Activated naive CD4-positive, alpha-beta T cell treated with anti-CD3 and anti-CD28 coated beads, Interleukin-2, amount 10 ng/mL, durations not matched to agents 7 days and 5 days (primary cell): ENCODE results near the gene RBM4B.

Experiments used
- CTCF ChIA-PET: fragments of 350-600 bp; sonication (Branson Sonifier 250); formaldehyde crosslinking; loops from one replicate; lab custom pipeline; 2021; ENCODE audit warnings: antibody characterized with exemption; lab: Charles Lee
- DNase-seq: peaks from one replicate; pipeline ENCODE4 v3.0.0-alpha.2; 2020
- H3K27ac Mint-ChIP-seq: one replicate; pipeline ENCODE4 v1.8.0; 2021; ENCODE audit warnings: mild to moderate bottlenecking, moderate library complexity, mixed read lengths
- H3K27me3 Mint-ChIP-seq: one replicate; pipeline ENCODE4 v1.8.0; 2021; ENCODE audit warnings: mild to moderate bottlenecking, mixed read lengths
- H3K36me3 Mint-ChIP-seq: one replicate; pipeline ENCODE4 v1.8.0; 2021; ENCODE audit warnings: mixed read lengths
- H3K4me1 Mint-ChIP-seq: one replicate; pipeline ENCODE4 v1.8.0; 2021; ENCODE audit warnings: mixed read lengths
- H3K4me3 Mint-ChIP-seq: one replicate; pipeline ENCODE4 v1.8.0; 2021; ENCODE audit warnings: mild to moderate bottlenecking, moderate library complexity, mixed read lengths
- H3K9me3 Mint-ChIP-seq: one replicate; pipeline ENCODE4 v1.8.0; 2021; ENCODE audit warnings: mixed read lengths

Gene RBM4B

DNA sequence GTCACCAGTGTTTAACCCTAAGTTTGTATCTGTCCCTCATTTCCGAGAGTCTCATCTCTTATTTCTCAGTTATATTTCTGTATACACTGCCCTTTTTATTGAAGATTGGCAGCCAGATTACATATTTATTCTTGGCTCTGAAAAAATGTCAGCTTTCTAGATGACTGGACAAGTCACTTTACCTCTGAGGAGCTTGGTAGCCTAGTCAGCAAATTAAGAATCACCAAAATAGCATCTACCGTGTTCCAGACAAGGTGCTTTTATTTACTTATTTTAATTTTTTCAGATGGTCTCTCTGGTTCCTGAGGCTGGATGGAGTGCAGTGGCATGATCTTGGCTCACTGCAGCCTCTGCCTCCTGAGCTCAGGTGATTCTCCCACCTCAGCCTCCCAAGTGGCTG lies 44.7 kb downstream of the RBM4B start:
- Mint-ChIP-seq H3K27ac (no peak overlapping the region), H3K4me3 (no peak overlapping the region), H3K9me3 (no peaks in the 10 kb centered on the region), H3K36me3 (peaks cover 51% of the 10 kb centered on the region), H3K4me1 (peaks cover 34% of the 10 kb centered on the region), H3K27me3 (no peaks in the 10 kb centered on the region)
- DNase-seq = no peak
- CTCF ChIA-PET = interaction anchor here (1.1 kb wide), 1 partner anchor 24 kb away, joined by 3 read pairs; no protein-coding TSS in a partner anchor

DNA sequence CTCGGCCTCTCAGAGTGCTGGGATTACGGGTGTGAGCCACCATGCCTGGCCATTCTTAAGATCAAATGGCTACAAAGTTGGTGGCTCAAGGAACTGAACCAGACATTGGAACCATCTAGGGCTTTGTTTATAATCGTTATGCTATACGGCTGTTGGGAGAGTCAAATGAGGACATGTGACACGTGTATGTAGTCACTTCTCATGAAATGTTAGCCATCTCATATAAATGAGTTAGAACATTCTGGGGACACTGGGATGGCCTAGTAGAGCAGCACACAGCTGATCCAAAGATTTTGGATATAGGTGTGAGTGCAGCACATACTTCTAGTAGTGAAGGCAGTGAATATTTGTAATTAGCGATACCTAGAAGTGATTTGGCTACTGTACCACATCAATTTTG lies 45.8 kb downstream of the RBM4B start:
- CTCF ChIA-PET = no interaction called here
- no peak overlapping the region for H3K27ac Mint-ChIP-seq
- no peak for DNase-seq
- no peaks in the 10 kb centered on the region for H3K27me3 Mint-ChIP-seq
- H3K36me3 Mint-ChIP-seq = peaks cover 54% of the 10 kb centered on the region
- peaks cover 24% of the 10 kb centered on the region for H3K4me1 Mint-ChIP-seq
- H3K4me3 Mint-ChIP-seq = no peak overlapping the region
- no peaks in the 10 kb centered on the region for H3K9me3 Mint-ChIP-seq

DNA sequence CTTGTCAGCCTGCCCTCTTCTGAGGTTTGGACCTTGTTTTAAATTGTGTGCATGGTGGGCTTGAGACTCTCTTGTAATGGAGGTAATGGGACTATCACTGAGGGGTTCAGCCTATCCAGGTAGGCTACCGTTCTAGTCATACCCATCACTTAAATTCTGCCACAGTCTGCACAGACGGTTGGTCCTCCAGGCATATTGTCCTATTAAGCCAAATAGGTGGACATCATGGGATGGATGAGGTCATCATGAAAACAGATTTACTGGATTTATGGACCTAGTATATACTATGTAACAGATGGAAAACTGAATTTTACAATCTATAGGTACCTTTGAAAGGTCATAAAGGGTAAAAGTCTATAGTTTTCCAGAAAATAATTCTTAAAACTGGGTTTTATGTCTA lies 48.3 kb downstream of the RBM4B start:
- Mint-ChIP-seq H3K36me3 (peaks cover 69% of the 10 kb centered on the region), H3K4me3 (no peak overlapping the region), H3K9me3 (no peaks in the 10 kb centered on the region), H3K27me3 (no peaks in the 10 kb centered on the region), H3K4me1 (peaks cover 17% of the 10 kb centered on the region), H3K27ac (no peak overlapping the region)
- no peak for DNase-seq
- CTCF ChIA-PET = interaction anchor here (0.9 kb wide), 1 partner anchor 9 kb away, joined by 5 read pairs; the partner anchor contains the start of gene RBM4

DNA sequence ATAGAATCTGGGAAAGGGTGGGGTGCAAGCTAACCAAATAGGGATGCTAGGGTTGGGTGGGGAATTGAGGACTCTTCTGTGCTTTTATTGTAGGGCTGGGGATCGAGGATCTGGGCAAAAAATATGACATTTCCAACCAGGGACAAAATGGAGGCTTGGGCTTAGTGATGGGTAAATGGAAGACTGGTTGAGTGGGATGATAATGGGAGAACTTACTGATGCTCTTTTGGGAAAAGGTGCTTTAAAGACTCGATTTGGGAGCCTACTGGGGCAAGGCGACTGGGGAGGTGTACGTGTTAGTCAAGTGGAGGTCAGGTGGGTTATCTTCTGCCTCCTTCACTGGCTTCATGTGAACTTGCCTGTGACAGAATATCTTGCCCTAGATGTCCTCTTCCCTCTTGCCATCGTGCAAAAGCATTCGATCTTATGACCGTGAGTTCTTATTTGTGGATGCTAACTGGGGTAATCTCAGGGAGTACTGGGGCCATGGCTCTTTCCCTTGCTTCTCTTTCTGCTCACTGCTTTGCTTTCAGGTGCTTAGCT lies 49.6 kb downstream of the RBM4B start:
- Mint-ChIP-seq H3K4me1 (peaks cover 27% of the 10 kb centered on the region), H3K27me3 (no peaks in the 10 kb centered on the region), H3K27ac (no peak overlapping the region), H3K4me3 (no peak overlapping the region), H3K36me3 (peaks cover 76% of the 10 kb centered on the region), H3K9me3 (no peaks in the 10 kb centered on the region)
- DNase-seq = no peak
- CTCF ChIA-PET = interaction anchor here (0.9 to 1.7 kb wide), 2 partner anchors 10 kb away, joined by 5 to 6 read pairs; partner anchors contain the start of gene RBM4

DNA sequence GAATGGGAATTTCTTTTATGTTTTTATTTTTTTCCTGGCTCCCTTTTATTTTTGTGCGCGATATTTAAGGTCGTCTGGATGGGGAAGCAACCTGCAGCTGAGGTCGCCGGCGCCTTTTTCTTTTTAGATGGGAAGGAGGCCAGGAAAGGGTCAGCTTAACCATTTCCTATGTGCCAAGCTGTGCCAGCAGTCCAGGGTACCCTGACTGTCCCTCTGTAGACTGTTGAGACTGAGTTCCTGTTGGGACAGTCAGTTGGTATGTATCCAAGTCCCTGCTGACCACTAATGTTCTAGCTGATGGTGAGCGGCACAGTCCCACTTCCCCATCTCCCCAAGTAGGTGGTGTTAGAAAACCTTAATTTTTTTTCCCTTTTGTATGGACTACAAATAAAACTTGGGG lies 50.8 kb downstream of the RBM4B start:
- DNase-seq = no peak
- Mint-ChIP-seq H3K27me3 (no peaks in the 10 kb centered on the region), H3K9me3 (no peaks in the 10 kb centered on the region), H3K4me3 (no peak overlapping the region), H3K4me1 (peaks cover 35% of the 10 kb centered on the region), H3K36me3 (peaks cover 80% of the 10 kb centered on the region), H3K27ac (no peak overlapping the region)
- CTCF ChIA-PET = interaction anchor here (1.7 kb wide), 1 partner anchor 11 kb away, joined by 6 read pairs; the partner anchor contains the start of gene RBM4

DNA sequence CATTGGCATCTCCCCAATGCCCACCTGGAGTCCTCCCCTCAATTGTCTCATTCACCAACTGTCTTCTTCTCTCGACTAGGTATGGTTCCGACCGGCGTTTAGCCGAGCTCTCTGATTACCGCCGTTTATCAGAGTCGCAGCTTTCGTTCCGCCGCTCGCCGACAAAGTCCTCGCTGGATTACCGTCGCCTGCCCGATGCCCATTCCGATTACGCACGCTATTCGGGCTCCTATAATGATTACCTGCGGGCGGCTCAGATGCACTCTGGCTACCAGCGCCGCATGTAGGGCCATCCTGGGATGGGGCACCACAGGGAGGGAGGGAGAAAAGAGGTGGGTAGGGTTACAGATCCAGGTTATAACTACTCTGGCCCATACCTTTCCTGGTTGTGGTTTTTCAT lies 51.3 kb downstream of the RBM4B start:
- CTCF ChIA-PET = interaction anchor here (1.7 kb wide), 1 partner anchor 11 kb away, joined by 6 read pairs; the partner anchor contains the start of gene RBM4
- Mint-ChIP-seq H3K4me3 (no peak overlapping the region), H3K4me1 (peaks cover 38% of the 10 kb centered on the region)

DNA sequence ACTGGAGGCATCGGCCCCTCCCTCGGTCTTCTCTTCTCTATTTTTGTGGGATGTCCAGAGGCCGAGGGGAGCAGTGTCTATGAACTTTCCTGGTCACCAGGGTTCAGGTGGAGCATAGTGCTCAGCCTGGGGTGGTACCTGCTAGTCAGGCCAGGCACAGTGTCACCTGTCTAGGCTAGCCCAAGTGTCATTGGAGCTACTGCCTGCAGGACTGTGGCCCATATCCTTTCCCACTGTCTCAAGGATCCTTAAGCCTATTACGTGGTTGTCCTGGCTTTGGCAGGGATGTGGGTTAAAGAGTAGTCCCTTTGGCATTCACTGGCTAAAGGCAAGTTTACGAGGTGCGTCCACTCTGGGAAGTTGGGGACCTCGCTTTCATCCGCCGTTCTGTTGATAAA lies 51.9 kb downstream of the RBM4B start:
- no peak overlapping the region for H3K27ac Mint-ChIP-seq
- no peaks in the 10 kb centered on the region for H3K27me3 Mint-ChIP-seq
- CTCF ChIA-PET = no interaction called here
- H3K9me3 Mint-ChIP-seq = no peaks in the 10 kb centered on the region
- DNase-seq = no peak
- peaks cover 43% of the 10 kb centered on the region for H3K4me1 Mint-ChIP-seq
- H3K36me3 Mint-ChIP-seq = peaks cover 82% of the 10 kb centered on the region
- H3K4me3 Mint-ChIP-seq = no peak overlapping the region

More for the DNA sequence above, 51.3 kb downstream of the RBM4B start:
- Mint-ChIP-seq H3K36me3 (peaks cover 80% of the 10 kb centered on the region), H3K9me3 (no peaks in the 10 kb centered on the region), H3K27ac (no peak overlapping the region), H3K27me3 (no peaks in the 10 kb centered on the region)
- DNase-seq = no peak

DNA sequence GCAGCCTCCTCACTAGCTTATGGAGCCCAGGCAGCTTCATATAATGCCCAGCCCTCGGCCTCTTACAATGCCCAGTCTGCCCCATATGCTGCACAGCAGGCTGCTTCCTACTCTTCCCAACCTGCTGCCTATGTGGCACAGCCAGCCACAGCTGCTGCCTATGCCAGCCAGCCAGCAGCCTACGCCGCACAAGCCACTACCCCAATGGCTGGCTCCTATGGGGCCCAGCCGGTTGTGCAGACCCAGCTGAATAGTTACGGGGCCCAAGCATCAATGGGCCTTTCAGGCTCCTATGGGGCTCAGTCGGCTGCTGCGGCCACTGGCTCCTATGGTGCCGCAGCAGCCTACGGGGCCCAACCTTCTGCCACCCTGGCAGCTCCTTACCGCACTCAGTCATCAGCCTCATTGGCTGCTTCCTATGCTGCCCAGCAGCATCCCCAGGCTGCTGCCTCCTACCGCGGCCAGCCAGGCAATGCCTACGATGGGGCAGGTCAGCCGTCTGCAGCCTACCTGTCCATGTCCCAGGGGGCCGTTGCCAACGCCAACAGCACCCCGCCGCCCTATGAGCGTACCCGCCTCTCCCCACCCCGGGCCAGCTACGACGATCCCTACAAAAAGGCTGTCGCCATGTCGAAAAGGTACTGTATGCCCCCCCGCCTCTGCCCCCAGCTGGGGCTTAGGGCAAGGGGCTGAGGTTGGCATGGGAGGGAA lies 52.5 kb downstream of the RBM4B start:
- Mint-ChIP-seq H3K27ac (no peak overlapping the region), H3K4me1 (peaks cover 48% of the 10 kb centered on the region), H3K4me3 (no peak overlapping the region), H3K36me3 (peaks cover 85% of the 10 kb centered on the region), H3K9me3 (no peaks in the 10 kb centered on the region), H3K27me3 (no peaks in the 10 kb centered on the region)
- CTCF ChIA-PET = interaction anchor here (0.7 kb wide), 1 partner anchor 45 kb away, joined by 3 read pairs; no protein-coding TSS in a partner anchor
- DNase-seq = no peak

DNA sequence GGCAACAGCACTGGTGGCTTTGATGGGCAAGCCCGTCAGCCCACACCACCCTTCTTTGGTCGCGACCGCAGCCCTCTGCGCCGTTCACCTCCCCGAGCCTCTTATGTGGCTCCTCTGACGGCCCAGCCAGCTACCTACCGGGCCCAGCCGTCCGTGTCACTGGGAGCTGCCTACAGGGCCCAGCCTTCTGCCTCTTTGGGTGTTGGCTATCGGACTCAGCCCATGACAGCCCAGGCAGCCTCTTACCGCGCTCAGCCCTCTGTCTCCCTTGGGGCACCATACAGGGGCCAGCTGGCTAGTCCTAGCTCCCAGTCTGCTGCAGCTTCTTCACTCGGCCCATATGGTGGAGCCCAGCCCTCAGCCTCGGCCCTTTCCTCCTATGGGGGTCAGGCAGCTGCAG lies 53.2 kb downstream of the RBM4B start:
- H3K9me3 Mint-ChIP-seq = no peaks in the 10 kb centered on the region
- H3K36me3 Mint-ChIP-seq = peaks cover 82% of the 10 kb centered on the region
- H3K27ac Mint-ChIP-seq = no peak overlapping the region
- no peak overlapping the region for H3K4me3 Mint-ChIP-seq
- peaks cover 51% of the 10 kb centered on the region for H3K4me1 Mint-ChIP-seq
- no peak for DNase-seq
- H3K27me3 Mint-ChIP-seq = no peaks in the 10 kb centered on the region
- CTCF ChIA-PET = interaction anchor here (0.7 kb wide), 1 partner anchor 45 kb away, joined by 3 read pairs; no protein-coding TSS in a partner anchor

DNA sequence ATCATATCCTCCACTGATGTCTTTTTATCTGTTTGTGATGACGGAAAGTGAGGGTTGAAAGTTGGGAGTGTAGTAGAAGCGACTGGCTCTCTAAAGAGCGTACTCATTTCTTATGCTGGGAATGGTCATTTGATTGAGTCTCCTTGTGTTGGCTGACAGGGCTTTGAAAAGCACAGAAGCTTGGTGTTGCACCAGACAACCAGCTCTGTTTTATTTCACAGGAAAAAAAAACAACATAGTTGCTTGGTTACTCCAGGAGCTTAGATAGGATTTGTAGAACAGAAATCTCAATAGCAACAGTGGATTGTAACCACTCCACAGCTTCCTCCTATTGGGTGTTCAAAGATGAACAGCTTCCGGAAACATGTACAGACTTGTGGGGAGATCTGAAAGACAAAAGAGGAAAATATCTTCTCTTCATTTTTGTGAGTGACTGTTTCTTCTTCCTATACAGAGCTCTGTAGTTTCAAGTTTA lies 58.6 kb downstream of the RBM4B start:
- H3K4me1 Mint-ChIP-seq = peaks cover 70% of the 10 kb centered on the region

DNA sequence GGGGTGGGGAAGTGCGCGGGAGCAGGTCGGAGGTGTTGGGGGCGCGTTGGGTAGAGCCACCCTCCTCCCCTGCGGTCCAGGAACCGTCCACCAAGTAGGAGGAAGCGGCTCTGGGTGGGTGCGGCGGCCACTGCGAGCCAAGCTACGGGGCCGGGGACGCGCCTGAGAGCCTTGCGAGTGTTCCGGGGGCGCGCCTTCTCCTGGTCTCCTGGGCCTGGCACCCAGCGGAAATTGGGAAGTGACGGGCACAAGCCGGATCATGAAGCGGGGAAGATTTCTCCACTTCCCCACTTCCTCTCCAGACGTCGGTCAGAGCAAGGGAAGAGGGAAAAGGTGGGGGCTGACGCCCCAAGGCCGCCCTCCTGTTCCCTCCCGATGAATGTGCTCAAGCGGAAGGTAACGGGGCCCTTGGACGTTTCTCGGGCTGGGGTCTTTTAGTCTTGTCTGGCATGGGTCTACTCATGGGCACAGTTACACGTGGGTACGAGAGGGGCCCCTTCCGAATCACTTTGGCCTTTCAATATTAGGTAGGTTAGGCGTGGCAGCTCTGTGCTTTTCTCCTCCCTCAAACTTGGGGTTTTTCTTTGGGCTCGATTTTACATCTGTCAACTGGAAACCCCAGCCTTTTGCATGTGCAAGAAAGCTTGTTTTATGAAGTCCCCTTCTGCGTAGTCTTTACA lies 60.4 kb downstream of the RBM4B start:
- Mint-ChIP-seq H3K4me3 (peak overlapping the region; percentile 98), H3K27me3 (peaks cover 5% of the 10 kb centered on the region), H3K4me1 (peaks cover 53% of the 10 kb centered on the region), H3K9me3 (no peaks in the 10 kb centered on the region), H3K27ac (peak overlapping the region; percentile 99), H3K36me3 (peaks cover 49% of the 10 kb centered on the region)
- DNase-seq = no peak
- CTCF ChIA-PET = interaction anchor here (0.7 to 1.8 kb wide), 5 partner anchors 21 to 40 kb away, joined by 3 to 5 read pairs (median 4); partner anchors contain the start of genes CCDC87, CCS and RBM4

More for the DNA sequence above, 58.6 kb downstream of the RBM4B start:
- peak; percentile 46 for DNase-seq
- H3K36me3 Mint-ChIP-seq = peaks cover 67% of the 10 kb centered on the region
- peaks cover 5% of the 10 kb centered on the region for H3K27me3 Mint-ChIP-seq
- H3K27ac Mint-ChIP-seq = peak overlapping the region; percentile 99
- H3K9me3 Mint-ChIP-seq = no peaks in the 10 kb centered on the region
- H3K4me3 Mint-ChIP-seq = peak overlapping the region; percentile 98
- CTCF ChIA-PET = interaction anchor here (0.6 to 0.8 kb wide), 4 partner anchors 25 to 161 kb away, joined by 3 read pairs; partner anchors contain the start of gene CTSF

DNA sequence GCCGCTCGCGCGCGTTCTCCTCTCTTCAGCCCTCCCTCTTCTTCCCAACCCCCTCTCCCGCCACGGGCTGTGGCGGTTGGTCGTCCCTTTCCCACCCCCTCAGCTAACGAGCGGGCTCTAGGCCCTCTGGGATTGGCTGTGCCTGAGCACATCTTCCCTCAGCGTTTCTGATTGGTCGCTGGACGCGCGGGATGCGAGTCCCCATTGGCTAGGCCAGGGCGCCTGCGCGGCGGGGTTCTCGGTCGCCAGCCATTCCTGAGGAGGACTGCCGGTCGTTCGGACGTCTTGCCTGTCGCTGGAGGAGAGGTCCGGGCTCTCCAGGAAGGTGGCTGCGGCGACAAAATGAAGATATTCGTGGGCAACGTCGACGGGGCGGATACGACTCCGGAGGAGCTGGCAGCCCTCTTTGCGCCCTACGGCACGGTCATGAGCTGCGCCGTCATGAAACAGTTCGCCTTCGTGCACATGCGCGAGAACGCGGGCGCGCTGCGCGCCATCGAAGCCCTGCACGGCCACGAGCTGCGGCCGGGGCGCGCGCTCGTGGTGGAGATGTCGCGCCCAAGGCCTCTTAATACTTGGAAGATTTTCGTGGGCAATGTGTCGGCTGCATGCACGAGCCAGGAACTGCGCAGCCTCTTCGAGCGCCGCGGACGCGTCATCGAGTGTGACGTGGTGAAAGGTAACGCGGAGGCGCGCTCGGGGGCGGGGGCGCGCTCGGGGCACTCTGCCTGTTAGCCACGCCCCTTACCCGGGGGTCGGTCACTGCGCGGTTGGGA lies 61.1 kb downstream of the RBM4B start, which contains the start of gene RBM14:
Gene RBM14 (plus strand): TSS at position 252 of the 776 bp plus-strand sequence. CDS start 91 bp downstream, at position 343.
- CTCF ChIA-PET = interaction anchor here (1.2 to 1.8 kb wide), 4 partner anchors 22 to 39 kb away, joined by 4 to 5 read pairs (median 4); partner anchors contain the start of genes CCDC87, CCS and RBM4
- Mint-ChIP-seq H3K27me3 (peaks cover 5% of the 10 kb centered on the region), H3K4me1 (peaks cover 46% of the 10 kb centered on the region), H3K36me3 (peaks cover 44% of the 10 kb centered on the region), H3K4me3 (peak within 1 kb of the TSS; percentile 98), H3K9me3 (no peaks in the 10 kb centered on the region), H3K27ac (peak within 1 kb of the TSS; percentile 99)
- peak; percentile 99 for DNase-seq
